BJ (cell line): ENCODE results near the gene EPB41L3. TPM values are rescaled to one million over a fixed set of nuclear protein-coding genes. Genes with fewer than 3 reads are reported as not detected.
"Not testable (repeated sequence)": the region's sequence is repeated elsewhere in the genome, so short reads cannot be mapped to it uniquely, and the experiment has no call there.

ENCODE experiments used
- CTCF ChIA-PET: fragments of 350-600 bp; formaldehyde crosslinking; extraction: SDS; loops from one replicate; lab custom pipeline; 2021; ENCODE audit warnings: antibody characterized with exemption, inconsistent platforms; lab: Yijun Ruan, JAX
- POLR2A ChIA-PET: fragments of 300-600 bp; sonication (Branson Sonifier 250); formaldehyde crosslinking; extraction: SDS; loops from one replicate; lab custom pipeline; 2021; ENCODE audit warnings: antibody characterized with exemption; lab: Charles Lee
- DNase-seq: peaks from one replicate; pipeline ENCODE4 v3.0.0-alpha.2; 2011; ENCODE audit warnings: low read depth
- H3K27me3 ChIP-seq: 2 replicates; pipeline ENCODE4 v1.6.0; 2011; ENCODE audit warnings: low read length; ENCODE audit not compliant: control insufficient read depth, insufficient read depth
- H3K36me3 ChIP-seq: 2 replicates; pipeline ENCODE4 v1.5.1; 2011; ENCODE audit warnings: low read length; ENCODE audit not compliant: control insufficient read depth, insufficient read depth
- H3K4me3 ChIP-seq: 2 replicates; pipeline ENCODE4 v1.5.1; 2011; ENCODE audit warnings: low read depth, mild to moderate bottlenecking, control low read depth, low read length
- polyA plus RNA-seq: library from polyadenylated mRNA; depleted of rRNA; stranded (reverse); fragments of >200 nt; gene quantifications from 2 replicates; pipeline ENCODE4 v1.2.3, GENCODE V29; 2011
- TF ChIP-seq, protein P1 (sequence below): IDR thresholded peaks from 2 replicates; pipeline ENCODE4 v1.5.1; 2011; ENCODE audit warnings: low read depth, mild to moderate bottlenecking, control low read depth, inconsistent platforms, low read length, moderate library complexity; ENCODE audit not compliant: insufficient read depth

EPB41L3 gene
- polyA plus RNA-seq, 1 experiment, result 4.6 TPM

DNA sequence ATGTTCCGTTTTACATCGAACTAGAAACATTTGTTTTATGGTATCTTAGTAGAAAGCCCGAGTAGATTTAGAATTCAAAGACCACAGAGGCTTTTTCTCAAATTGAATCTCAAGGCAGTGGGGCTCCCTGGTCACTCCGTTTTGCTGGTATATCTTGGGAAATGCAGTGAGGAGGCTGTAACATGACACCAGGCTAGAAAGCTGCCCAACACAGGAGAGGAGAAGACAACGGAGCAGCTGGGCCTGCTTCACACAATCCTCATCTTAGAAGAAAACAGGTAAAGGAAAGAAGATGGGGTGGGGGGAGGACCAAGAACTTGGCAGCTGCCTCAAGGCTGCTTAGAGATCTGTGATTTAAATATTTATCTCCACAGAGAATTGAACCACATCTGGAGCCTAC is 38.3 kb upstream of the EPB41L3 start:
- TF ChIP-seq, protein P1, sequence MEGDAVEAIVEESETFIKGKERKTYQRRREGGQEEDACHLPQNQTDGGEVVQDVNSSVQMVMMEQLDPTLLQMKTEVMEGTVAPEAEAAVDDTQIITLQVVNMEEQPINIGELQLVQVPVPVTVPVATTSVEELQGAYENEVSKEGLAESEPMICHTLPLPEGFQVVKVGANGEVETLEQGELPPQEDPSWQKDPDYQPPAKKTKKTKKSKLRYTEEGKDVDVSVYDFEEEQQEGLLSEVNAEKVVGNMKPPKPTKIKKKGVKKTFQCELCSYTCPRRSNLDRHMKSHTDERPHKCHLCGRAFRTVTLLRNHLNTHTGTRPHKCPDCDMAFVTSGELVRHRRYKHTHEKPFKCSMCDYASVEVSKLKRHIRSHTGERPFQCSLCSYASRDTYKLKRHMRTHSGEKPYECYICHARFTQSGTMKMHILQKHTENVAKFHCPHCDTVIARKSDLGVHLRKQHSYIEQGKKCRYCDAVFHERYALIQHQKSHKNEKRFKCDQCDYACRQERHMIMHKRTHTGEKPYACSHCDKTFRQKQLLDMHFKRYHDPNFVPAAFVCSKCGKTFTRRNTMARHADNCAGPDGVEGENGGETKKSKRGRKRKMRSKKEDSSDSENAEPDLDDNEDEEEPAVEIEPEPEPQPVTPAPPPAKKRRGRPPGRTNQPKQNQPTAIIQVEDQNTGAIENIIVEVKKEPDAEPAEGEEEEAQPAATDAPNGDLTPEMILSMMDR, result no peak
- CTCF ChIA-PET, result no interaction called here
- Histone ChIP-seq H3K27me3 (no peaks in the 10 kb centered on the region), H3K4me3 (no peak overlapping the region), H3K36me3 (no peaks in the 10 kb centered on the region)
- no peak for DNase-seq
- POLR2A ChIA-PET, result no interaction called here

DNA sequence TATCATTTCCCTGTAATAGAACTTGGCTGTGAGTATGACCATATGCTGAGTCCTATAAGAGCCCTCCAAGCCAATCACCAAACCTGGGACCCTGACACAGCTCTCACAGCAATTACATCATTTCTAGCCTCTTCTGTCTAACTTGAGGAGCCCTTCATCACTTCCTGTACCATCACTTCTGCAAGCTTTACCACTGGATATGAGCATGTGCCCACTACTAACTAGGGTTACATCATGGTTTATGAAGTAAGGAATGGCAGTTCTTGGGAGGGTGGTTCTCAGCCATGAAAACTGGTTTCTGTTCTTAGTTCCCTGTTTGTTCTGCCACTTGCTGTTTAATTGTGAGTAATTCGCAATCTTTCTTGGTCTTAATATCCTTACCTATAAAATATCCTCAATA is 31.0 kb upstream of the EPB41L3 start:
- no peak for DNase-seq
- TF ChIP-seq, protein P1, result no peak
- ChIA-PET POLR2A (no interaction called here), CTCF (no interaction called here)
- no peaks in the 10 kb centered on the region for H3K27me3 ChIP-seq
- H3K4me3 ChIP-seq, result no peak overlapping the region
- H3K36me3 ChIP-seq, result no peaks in the 10 kb centered on the region

DNA sequence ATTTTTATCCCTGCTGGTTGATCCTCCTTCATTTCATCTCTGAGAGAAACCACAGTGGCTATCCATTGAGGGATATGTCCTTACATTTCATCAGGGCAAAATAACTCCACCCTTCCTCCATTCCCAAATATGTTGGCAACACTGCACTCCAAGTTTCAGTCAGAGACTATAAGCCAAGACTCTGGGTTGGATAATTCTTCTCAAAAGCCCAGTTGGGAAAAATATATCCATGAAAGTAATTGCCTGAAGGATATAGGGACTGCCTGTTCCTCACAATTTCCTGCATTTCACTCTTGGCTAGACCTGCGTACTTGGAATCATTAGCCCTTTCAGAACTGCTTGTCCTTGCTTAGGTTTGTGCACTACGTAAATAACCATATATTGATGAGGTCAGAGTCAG is 27.9 kb upstream of the EPB41L3 start:
- Histone ChIP-seq H3K27me3 (no peaks in the 10 kb centered on the region), H3K36me3 (no peaks in the 10 kb centered on the region), H3K4me3 (no peak overlapping the region)
- ChIA-PET POLR2A (no interaction called here), CTCF (no interaction called here)
- TF ChIP-seq, protein P1, result no peak
- DNase-seq, result no peak

DNA sequence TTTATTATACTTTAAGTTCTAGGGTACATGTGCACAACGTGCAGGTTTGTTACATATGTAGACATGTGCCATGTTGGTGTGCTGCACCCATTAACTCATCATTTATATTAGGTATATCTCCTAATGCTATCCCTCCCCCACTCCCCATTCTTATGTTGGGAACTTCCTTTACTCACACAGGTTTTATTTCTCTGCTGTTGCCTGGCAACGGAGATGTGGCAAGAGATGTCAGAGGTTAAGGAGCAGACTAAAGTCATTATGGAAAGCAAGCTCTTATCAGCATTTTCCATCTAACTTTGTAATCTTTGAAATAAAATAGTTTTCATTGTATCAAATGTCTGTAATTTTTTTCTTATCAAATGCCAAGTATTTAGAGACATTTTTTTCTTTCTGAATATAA is 26.8 kb upstream of the EPB41L3 start:
- CTCF ChIA-PET, H3K36me3 ChIP-seq, POLR2A ChIA-PET, DNase-seq, H3K27me3 ChIP-seq, H3K4me3 ChIP-seq: not testable (repeated sequence)

DNA sequence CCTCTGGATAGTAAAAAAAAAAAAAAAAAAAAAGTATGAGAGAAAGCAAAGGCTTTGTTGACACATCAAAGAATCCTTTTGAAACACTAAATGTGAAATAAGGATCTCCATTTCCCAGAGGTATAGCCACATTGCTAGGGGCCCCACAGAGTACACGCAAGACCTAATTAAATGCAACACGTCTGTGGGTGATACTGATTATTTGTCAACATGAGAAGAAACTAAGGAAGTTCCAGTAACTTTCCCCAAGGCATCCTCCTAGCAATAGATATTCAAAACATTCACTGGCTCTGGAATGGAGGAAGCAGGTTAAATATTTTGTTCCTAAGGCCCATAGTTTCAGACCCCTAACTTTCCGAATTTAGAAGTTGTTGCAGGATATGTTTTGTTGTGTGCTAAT is 24.6 kb upstream of the EPB41L3 start:
- no peak overlapping the region for H3K4me3 ChIP-seq
- CTCF ChIA-PET, result no interaction called here
- no peaks in the 10 kb centered on the region for H3K36me3 ChIP-seq
- POLR2A ChIA-PET, result no interaction called here
- TF ChIP-seq, protein P1, result no peak
- H3K27me3 ChIP-seq, result no peaks in the 10 kb centered on the region
- no peak for DNase-seq

DNA sequence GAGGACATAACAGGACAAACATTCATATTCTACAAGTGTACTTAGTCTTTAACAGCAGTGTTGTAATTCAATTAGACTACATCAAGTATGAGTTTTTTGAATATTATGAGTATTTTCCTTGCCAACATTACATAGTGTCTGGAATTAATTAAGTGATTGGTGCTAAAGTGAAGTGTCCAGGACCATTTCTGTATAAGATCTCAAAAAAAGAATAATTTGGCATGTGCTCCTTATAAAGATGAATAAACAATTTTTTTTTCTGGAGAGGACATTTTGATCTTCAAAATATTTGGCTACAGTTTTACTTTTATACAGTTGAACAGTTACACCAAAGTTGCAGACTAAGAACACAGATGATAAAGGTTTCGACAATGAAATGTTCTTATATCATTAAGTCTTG is 15.1 kb upstream of the EPB41L3 start:
- H3K4me3 ChIP-seq, result no peak overlapping the region
- POLR2A ChIA-PET, result no interaction called here
- CTCF ChIA-PET, result no interaction called here
- H3K27me3 ChIP-seq, result no peaks in the 10 kb centered on the region
- no peak for DNase-seq
- TF ChIP-seq, protein P1, result no peak
- no peaks in the 10 kb centered on the region for H3K36me3 ChIP-seq
